Psoas muscle (tissue), 8 donors: ENCODE data around the gene TENM4. TPM values are rescaled to one million over a fixed set of nuclear protein-coding genes. Genes with fewer than 3 reads are reported as not detected.

Experiments used
- ATAC-seq, 4 donors: fragments of 200-7000 bp; cut with Tn5 transposase; one replicate each; pipeline ENCODE4 v1.9.1; 2020; ENCODE audit warnings: moderate library complexity in 3 of 4, mild to moderate bottlenecking in 2 of 4
- DNase-seq, 2 donors: peaks; one replicate each; pipeline ENCODE4 v3.0.0-alpha.2; 2020
- H3K27ac ChIP-seq: fragments of 200-600 bp; one replicate; pipeline ENCODE4 v1.8.0; 2022
- H3K27me3 ChIP-seq, 3 donors: fragments of 200-600 bp in 1 of 3; one replicate each; pipeline versions ENCODE4 v1.6.1 to v1.8.0; 2013 to 2022; ENCODE audit warnings: low read length in 2 of 3, mild to moderate bottlenecking in 2 of 3, moderate library complexity in 1 of 3; ENCODE audit not compliant: insufficient read depth in 3 of 3
- H3K36me3 ChIP-seq, 2 donors: fragments of 200-600 bp in 1 of 2; one replicate each; pipeline versions ENCODE4 v1.6.1 to v1.8.0; 2013 to 2022; ENCODE audit warnings: low read depth in 1 of 2, mild to moderate bottlenecking in 1 of 2, moderate library complexity in 1 of 2; ENCODE audit not compliant: insufficient read depth in 1 of 2
- H3K4me1 ChIP-seq: fragments of 200-600 bp; one replicate; pipeline ENCODE4 v1.8.0; 2022
- H3K4me3 ChIP-seq: fragments of 200-600 bp; one replicate; pipeline ENCODE4 v1.8.0; 2022; ENCODE audit warnings: mild to moderate bottlenecking
- H3K9me3 ChIP-seq: fragments of 200-600 bp; one replicate; pipeline ENCODE4 v1.8.0; 2022
- WGBS, 3 donors: extraction: QIAGEN DNeasy Blood & Tissue Kit; methylation state at CpG; one replicate each; pipeline versions ENCODE4 v1.1.6 to v1.1.7; 2013; 5-methylcytosine and 5-hydroxymethylcytosine counted together
- intact Hi-C, 2 donors: fragments of 100-400 bp; cut with DNase I; formaldehyde crosslinking; loops; one replicate each; pipeline versions ENCODE4 v1.11.0 to v1.14.2; 2022
- polyA plus RNA-seq, 3 donors: library from polyadenylated mRNA; stranded (reverse); fragments of 200-250 nt; gene quantifications; one replicate each; pipeline ENCODE4 v1.2.3, GENCODE V29; 2013
- total RNA-seq, 4 donors: library from RNA; stranded (reverse); fragmentation: NEBNext Ultra II Directional in 2 of 4; extraction: Animal tissue kit (Norgen Biotek cat#: 25700) in 2 of 4; gene quantifications; one replicate each; pipeline versions ENCODE4 v1.2.1 to v1.2.4, GENCODE V29; 2021 to 2023
- TF ChIP-seq, protein P1 (sequence below): fragments of 200-600 bp; IDR thresholded peaks from one replicate; pipeline ENCODE4 v1.8.0; 2022; ENCODE audit warnings: antibody characterized with exemption
- donor health status: healthy with polysubstance abuse.
- donor health status: DM: no; HTN: no; CAD: no; lungs with moderate emphysema.
- donor health status: Bipolar disorder and iron deficiency.
- donor health status: healthy.
- donor health status: DM: yes; HTN: yes; CAD: no.
- donor health status: DM: no; HTN: no; CAD: no.
- donor health status: DM: no; HTN: no; CAD: no.
- donor health status: DM: yes; HTN: yes; CAD: no.

Gene TENM4
- total and polyA plus RNA-seq, 7 donors = 0.05 to 1.7 (median 0.48) TPM

DNA sequence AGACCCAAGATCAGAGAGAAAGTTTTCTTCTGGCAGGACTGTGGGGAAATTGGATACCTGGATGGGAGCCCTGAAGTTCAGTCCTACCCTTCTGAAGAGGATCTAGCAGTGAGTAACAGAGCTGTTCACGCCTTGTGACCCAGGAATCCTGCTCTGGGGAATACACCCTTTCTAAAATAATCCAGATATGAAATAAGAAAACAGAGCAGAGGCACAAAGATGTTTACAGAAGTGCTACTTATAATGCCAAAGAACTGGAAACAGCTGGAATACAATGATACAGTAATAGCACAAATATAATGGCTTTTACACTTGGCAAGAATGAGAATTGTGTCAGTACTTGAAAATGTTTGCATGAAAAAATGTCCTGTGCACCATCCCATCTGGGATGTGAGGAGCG lies 562.2 kb downstream of the TENM4 start:
- Histone ChIP-seq H3K4me3 (no peak overlapping the region), H3K27me3 (no peaks in the 10 kb centered on the region), H3K27ac (no peak overlapping the region), H3K4me1 (no peaks in the 10 kb centered on the region), H3K36me3 (no peaks in the 10 kb centered on the region), H3K9me3 (no peaks in the 10 kb centered on the region)
- WGBS, 3 donors = 80 to 94% (median 80%) methylated on average over 2 of the region's 2 CpGs
- intact Hi-C loops = no loop called here
- TF ChIP-seq, protein P1, sequence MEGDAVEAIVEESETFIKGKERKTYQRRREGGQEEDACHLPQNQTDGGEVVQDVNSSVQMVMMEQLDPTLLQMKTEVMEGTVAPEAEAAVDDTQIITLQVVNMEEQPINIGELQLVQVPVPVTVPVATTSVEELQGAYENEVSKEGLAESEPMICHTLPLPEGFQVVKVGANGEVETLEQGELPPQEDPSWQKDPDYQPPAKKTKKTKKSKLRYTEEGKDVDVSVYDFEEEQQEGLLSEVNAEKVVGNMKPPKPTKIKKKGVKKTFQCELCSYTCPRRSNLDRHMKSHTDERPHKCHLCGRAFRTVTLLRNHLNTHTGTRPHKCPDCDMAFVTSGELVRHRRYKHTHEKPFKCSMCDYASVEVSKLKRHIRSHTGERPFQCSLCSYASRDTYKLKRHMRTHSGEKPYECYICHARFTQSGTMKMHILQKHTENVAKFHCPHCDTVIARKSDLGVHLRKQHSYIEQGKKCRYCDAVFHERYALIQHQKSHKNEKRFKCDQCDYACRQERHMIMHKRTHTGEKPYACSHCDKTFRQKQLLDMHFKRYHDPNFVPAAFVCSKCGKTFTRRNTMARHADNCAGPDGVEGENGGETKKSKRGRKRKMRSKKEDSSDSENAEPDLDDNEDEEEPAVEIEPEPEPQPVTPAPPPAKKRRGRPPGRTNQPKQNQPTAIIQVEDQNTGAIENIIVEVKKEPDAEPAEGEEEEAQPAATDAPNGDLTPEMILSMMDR = no peak
- DNase-seq (no peak), ATAC-seq (no peak)

DNA sequence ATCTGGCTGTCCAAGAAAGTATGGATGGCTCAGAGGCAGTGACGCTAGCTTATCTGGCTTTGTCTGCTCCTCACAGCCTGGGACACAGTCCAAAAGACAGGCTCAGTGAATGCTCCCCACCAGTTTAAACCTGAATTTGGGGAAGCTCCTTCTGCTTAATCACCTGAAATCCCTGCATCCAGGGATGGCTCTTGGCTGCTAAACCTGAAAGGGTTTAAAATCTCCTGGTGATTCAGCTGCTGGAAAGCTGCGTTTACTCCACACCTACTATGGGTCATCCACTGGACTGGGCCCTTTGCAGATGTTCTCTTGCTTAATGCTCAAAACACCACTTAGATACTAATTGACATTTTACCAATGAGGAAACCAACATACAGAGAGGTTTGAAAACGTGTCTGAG lies 564.2 kb downstream of the TENM4 start:
- H3K4me3 ChIP-seq = no peak overlapping the region
- H3K9me3 ChIP-seq = no peaks in the 10 kb centered on the region
- TF ChIP-seq, protein P1 = no peak
- H3K27ac ChIP-seq = no peak overlapping the region
- H3K27me3 ChIP-seq = no peaks in the 10 kb centered on the region
- H3K36me3 ChIP-seq = no peaks in the 10 kb centered on the region
- intact Hi-C loops = no loop called here
- ATAC-seq (no peak), DNase-seq (no peak)
- no peaks in the 10 kb centered on the region for H3K4me1 ChIP-seq
- WGBS, 3 donors = 73 to 81% (median 78%) methylated on average over 3 of the region's 3 CpGs

DNA sequence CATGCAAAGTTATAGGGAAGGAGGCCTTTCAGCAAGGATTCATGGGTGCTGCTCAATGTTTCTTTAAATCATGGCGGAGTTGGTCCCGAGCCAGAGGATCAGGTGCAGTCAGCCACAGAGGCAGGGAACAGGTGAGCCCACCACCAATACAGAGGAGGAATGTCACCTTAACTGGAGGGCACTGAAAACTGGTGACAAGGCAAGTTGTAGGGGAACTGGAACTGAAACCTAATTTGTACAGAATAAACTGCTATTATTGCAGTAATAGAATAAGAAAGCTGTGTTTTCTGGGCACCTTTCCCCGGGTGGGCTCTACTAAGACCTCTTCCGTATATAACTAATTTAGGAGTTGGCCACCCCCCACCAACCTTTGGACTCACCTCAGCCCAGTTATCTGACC lies 570.2 kb downstream of the TENM4 start:
- Histone ChIP-seq H3K4me3 (no peak overlapping the region), H3K36me3 (no peaks in the 10 kb centered on the region), H3K27ac (no peak overlapping the region), H3K9me3 (no peaks in the 10 kb centered on the region), H3K27me3 (no peaks in the 10 kb centered on the region), H3K4me1 (no peaks in the 10 kb centered on the region)
- DNase-seq (no peak), ATAC-seq (no peak)
- WGBS, 3 donors = 86 to 87% (median 87%) methylated on average over 4 of the region's 4 CpGs
- TF ChIP-seq, protein P1 = no peak
- intact Hi-C loops = no loop called here

DNA sequence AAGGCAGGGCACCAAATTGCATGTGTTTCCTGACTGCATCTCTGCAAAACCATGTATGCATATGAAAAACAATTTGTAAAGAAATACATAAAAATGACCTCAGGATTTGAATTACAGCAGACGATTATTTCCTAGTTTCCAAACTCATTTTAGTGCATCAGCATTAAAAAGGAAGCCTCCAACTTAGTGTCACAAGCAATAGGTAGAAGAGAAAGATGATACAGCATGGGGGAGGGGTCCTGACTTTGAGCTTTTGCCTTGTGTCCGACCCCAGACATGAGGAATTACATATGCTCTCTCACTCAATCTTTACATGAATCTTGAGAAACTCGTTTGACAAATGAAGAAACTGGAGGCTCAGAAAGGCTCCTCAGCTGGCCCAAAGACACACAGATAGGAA lies 571.5 kb downstream of the TENM4 start:
- Histone ChIP-seq H3K4me1 (no peaks in the 10 kb centered on the region), H3K4me3 (no peak overlapping the region), H3K36me3 (no peaks in the 10 kb centered on the region), H3K9me3 (no peaks in the 10 kb centered on the region), H3K27me3 (no peaks in the 10 kb centered on the region), H3K27ac (no peak overlapping the region)
- intact Hi-C loops = no loop called here
- TF ChIP-seq, protein P1 = no peak
- ATAC-seq (no peak), DNase-seq (no peak)
- WGBS, 3 donors = 39 to 53% (median 40%) methylated on average over 3 of the region's 3 CpGs

DNA sequence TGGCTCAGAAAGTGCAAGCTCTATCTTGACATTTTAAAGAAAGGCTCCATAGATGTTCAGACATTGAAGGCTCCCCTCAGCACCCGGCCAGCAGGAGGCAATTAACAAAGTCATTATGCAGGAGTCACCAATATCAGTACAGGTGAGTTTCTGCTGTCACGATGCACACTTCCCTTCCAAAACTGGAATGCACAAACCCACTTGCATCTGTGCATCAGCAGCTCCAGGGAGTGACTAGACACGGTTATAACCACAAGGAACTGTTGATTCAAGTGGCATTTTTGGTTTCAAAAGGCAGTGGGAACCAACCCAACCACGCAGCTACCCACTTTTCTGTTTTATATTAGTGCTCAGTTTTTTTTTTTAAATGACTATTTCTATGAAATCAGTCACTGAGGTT lies 572.3 kb downstream of the TENM4 start:
- no peaks in the 10 kb centered on the region for H3K27me3 ChIP-seq
- no peaks in the 10 kb centered on the region for H3K9me3 ChIP-seq
- intact Hi-C loops = no loop called here
- no peaks in the 10 kb centered on the region for H3K36me3 ChIP-seq
- H3K27ac ChIP-seq = no peak overlapping the region
- H3K4me1 ChIP-seq = no peaks in the 10 kb centered on the region
- WGBS, 3 donors = 51 to 61% (median 56%) methylated on average over 4 of the region's 4 CpGs
- ATAC-seq = no peak
- TF ChIP-seq, protein P1 = no peak
- H3K4me3 ChIP-seq = no peak overlapping the region
- no peak for DNase-seq
